GM18519 (cell line): ENCODE results near the gene ZNF560.
"Not testable (repeated sequence)": the region's sequence is repeated elsewhere in the genome, so short reads cannot be mapped to it uniquely, and the experiment has no call there.

Experiments
- ATAC-seq: cut with Tn5 transposase; IDR thresholded peaks from one replicate; pipeline ENCODE4 v1.9.1; 2021; ENCODE audit warnings: mild to moderate bottlenecking, moderate library complexity; ENCODE audit not compliant: unreplicated experiment, low FRiP score

The ZNF560 gene

DNA sequence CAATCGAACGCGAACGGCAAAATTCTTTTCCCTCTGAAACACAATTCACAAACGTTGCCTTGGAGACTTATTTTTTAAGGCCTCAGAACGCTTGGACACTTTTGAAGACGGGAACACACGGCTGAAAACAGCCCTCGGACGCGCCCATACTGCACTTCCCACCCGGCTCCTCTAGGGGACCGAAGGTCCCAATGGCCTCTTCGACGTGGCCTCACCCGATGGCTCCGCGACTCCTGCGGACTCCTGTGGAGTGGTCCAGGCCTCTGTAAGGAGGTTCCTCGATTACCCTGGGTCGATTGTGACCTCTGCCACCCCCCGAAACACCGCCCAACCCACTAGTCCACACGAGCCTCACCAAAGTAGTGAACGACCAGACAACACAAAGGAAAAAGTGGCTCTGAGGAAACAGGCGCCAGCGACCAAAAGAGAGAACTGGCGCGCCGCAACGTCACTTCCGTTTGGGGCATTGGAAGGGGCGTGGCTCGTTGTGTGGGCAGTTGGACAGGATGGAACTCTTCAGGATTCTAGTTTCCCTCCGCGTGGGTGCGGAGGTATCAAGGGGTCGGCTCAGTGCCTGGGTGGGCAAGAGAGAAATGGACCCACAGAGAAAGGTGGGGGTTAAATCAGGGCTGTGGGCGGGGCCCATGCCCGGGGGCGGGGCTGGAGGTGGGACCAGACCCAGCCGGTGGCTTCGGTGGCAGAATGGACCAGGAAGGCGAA is at the start of gene ZNF560:
Gene ZNF560 (minus strand): TSS at position 434 of the 720 bp plus-strand sequence. CDS start 23,303 bp downstream, outside the sequence.
- no peak for ATAC-seq

DNA sequence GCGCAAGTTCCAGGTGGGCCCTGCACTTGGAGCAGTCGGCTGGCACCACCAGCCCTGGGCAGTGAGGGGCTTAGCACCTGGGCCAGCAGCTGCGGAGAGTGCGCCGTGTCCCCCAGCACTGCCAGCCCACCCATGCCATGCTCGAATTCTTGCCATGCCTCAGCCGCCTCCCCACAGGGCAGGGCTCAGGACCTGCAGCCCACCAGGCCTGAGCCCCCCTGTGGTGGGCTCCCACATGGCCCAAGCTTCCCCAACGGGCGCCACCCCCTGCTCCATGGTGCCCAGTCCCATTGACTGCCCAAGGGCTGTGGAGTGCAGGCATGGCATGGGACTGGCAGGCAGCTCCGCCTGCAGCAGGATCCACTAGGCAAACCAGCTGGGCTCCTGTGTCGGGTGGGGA is 49.5 kb upstream of the ZNF560 start:
- ATAC-seq, result no peak

DNA sequence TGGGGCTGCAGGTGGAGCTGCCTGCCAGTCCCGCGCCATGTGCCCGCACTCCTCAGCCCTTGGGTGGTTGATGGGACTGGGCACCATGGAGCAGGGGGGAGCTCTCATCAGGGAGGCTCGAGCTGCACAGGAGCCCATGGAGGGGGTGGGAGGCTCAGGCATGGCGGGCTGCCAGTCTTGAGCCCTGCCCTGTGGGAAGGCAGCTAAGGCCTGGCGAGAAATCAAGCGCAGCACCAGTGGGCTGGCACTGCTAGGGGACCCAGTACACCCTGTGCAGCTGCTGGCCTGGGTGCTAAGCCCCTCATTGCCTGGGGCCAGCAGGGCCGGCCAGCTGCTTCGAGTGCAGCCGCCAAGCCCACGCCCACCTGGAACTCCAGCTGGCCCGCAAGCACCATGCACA is 42.9 kb upstream of the ZNF560 start:
- ATAC-seq, result not testable (repeated sequence)

DNA sequence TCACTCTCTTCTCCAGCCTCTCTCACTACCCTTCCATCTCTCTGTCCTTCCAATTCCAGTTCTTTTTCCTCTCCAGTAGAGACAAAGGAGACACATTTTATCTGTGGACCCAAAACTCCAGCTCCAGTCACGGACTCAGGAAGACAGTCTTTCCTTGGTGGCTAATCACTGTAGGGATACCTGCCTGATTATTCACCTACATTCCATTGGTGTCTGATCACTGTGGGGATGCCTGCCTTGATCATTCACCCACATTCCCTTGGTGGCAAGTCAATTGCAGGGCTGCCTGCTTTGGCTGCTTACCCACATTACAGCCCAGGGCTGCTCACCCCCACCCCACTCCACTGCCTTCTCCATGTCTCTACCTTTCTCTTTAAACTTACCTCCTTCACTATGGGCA is 41.5 kb upstream of the ZNF560 start:
- not testable (repeated sequence) for ATAC-seq

DNA sequence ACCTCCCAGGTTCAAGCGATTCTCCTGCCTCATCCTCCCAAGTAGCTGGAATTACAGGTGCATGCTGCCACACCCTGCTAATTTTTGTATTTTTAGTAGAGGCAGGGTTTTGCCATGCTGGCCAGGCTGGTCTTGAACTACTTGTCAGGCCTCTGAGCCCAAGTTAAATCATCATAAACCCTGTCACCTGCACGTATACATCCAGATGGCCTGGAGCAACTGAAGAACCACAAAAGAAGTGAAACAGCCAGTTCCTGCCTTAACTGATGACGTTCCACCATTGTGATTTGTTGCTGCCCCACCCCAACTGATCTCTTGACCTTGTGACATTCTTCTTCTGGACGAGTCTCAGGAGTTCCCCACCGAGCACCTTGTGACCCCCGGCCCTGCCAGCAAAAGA is 40.8 kb upstream of the ZNF560 start:
- not testable (repeated sequence) for ATAC-seq

DNA sequence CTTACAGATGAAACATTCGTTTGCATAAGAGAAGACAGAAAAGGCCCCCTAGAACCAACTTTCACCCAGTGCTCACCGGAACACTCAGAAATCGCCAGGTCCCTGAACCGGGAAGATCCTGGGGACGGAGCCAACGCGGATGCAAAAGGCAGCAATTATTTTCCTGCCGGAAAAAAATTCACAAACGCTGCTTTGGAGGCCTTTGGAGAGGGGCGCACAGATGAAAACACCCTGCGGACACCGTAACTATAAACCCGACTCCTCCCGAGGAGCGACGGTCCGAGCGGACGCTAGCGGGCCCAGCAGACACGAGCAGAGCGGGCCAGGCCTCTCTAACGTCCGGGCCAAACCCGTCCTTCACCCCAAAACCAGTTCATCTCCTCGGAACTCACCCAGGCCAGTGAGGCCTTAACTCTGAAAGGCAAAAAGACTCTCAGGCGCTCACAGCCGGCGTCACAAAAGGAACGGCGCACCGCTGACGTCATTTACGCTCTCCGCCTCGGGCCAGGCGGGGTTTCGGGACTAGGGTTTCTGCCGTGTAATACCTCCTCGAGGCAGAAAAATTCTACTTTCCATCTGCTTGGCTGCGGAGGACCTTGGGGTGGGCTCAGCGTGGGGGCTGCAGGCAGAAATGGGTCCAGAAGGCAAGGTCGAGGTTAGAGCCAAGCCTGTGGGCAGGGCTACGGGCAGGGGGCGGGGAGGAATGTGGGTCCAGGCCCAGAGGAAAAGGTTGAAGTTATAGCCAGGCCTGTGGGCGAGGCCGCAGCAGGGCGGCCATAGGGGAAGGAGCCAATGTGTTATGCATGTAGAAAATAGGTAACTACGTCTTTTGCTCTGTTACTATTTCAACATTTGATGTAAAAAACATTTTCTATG is 40.0 kb upstream of the ZNF560 start, which contains the start of gene ZNF426:
Gene ZNF426 (minus strand): TSS at position 463 of the 876 bp plus-strand sequence. CDS start 2,413 bp downstream, outside the sequence.
- no peak for ATAC-seq

DNA sequence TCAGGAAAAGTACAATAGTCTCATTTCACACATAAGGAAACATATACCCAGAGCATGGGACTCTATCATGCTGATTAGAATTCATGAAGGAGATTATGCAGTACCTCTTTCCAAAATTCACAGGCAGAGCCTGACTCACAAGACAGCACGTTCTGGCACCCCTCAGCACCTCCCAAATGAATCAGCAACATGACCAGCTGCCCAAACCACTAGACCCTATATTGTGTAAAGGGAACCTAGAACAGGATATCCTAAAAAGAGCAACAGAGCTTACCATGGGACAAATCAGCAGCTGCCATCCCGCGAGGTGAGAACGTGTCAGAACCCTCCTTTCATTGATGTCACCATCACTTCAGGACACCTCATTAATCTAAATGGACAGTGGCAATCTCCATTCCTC is 37.5 kb upstream of the ZNF560 start:
- no peak for ATAC-seq

DNA sequence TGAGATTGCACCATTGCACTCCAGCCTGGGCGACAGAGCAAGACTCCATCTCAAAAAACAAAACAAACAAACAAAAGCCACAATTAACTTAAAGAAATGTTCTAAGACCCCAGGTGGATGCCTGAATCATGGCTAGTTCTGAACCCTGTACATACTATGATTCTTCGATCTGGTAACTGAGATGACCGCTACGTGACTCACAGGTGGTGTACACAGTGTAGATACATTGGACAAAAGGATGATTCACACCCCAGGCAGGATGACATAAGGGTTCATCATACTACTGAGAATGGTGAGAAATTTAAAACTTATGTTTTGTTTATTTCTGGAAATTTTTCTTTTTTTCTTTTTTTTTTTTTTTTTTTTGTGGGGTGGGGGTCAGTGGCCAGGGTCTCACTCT is 33.5 kb upstream of the ZNF560 start:
- no peak for ATAC-seq

DNA sequence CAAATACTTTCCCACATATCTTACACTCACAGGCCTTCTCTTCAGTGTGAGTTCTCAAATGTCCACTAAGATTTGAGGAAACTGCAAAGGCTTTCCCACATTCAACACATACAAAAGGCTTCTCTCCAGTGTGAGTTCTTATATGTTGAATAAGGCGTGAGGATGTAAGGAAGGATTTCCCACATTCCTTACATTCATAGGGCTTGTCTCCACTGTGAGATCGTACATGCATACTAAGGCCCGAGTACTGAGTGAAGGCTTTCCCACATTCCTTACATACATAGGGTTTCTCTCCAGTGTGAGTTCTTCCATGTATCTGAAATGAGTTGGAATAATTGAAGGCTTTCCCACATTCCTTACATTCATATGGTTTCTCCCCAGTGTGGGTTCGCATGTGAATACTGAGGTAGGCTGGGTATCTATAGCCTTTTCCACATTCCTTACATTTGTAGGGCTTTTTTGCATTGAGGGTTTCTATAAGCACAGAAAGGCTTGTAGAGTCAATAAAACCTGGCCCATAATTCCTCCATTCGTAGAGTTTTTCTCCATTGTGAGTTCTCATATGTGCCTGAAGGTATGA is 30.4 kb upstream of the ZNF560 start:
- ATAC-seq, result no peak

DNA sequence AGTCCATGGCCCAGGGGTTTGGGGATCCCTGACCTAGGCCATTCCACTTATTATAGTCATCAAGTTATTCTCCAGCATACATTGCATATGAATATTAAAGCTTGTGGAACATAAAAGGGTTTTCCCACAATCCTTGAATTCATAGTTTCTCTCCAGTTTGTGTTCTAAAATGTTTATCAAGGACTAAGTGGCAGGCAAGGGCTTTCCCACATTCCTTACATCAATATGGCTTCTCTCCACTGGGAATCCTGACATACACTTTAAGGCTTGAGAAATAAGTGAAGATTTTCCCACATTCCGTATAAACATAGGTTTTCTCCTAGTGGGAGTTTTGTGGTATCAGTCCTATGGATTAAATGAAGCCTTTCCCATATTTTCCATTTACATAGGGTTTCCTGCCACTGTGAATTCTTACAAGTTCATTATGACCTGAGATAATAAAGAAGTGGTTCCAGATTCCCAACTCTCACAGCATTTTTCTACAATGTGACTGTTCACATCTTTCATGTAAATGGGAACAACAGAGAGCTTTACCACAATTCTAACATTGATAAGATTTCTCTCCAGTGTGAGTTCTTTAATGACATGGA is 25.6 kb upstream of the ZNF560 start:
- no peak for ATAC-seq

DNA sequence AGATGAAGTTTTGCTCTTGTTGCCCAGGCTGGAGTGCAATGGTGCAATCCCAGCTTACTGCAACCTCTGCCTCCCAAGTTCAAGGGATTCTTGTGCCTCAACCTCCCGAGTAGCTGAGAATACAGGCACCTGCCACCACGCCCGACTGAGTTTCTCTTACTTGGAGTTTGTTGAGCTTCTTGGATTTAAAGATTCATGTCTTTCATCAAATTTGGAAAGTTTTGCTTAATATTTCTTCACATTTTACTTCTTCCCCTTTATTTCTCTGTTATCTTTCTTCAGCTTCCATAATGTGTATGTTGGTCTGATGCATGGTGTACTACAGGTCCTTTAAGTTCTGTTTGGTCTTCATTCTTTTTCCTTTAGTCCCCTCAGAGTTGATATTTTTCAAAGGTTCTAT is 8.9 kb upstream of the ZNF560 start:
- no peak for ATAC-seq

DNA sequence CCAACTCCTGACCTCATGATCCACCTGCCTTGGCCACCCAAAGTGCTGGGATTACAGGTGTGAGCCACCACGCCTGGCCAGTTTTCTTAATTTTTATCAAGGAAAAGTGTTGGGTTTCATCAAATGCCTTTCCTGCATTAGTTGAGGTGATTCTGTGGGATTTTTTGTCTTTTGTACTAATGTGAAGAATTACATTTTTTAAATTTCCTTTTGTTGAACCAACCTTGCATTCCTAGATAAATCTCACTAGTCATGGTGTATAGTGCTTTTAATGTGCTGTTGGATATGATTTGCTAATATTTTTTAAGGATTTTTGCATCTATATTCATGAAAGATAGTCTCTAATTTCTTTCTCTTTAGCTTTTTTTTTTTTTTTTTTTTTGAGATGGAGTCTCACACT is 2.4 kb upstream of the ZNF560 start:
- no peak for ATAC-seq

DNA sequence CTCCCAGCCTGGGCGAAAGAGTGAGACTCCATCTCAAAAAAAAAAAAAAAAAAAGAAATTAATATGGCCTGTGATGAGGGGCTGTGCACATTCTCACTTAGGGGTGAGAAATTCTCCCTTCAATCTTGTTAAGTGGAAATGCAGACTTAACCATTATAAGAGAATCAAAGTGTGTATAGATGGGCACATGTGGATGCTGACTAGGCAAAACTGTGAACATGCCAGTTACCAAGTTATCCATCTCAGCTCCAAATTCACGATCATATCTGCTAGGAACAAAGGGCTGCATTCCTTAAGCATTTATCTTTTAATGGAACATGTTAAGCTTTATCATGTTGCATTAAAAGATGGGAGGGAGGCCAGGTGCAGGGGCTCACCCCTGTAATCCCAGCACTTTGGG is 4.3 kb downstream of the ZNF560 start:
- no peak for ATAC-seq

DNA sequence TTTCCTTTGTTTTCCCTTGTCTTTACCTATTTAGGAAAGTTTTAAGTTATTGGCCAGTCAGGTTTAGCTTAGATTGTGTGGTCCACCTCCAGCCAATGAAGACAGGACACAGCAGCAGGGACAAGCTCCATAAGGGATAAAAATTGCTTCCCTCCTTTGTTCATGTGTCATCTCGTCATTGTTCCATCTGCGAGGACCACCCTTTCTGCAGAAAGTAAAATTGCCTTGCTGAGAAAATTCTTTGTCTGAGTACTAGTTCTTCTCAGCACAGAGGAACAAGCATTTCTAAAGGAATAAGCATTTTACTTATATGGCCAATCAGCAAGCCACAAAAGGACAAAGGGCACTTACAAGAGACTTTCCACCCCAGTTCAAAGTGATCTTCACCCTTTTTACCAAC is 11.4 kb downstream of the ZNF560 start:
- ATAC-seq, result no peak

DNA sequence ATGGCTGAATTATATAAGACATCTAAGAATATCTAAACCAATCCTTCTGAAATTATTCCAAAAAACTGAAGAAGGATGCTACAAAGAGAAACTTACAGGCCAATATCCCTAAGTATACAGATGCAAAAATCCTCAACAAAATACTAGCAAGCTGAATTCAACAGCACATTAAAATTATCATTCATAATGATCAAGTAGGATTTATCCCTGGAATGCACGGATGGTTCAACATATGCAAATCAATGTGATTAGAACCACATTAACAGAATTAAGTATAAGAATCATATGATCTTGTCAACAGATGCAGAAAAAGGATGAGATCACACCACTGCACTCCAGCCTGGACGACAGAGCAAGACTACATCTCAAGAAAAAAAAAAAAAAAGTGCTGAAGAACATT is 13.3 kb downstream of the ZNF560 start:
- no peak for ATAC-seq

DNA sequence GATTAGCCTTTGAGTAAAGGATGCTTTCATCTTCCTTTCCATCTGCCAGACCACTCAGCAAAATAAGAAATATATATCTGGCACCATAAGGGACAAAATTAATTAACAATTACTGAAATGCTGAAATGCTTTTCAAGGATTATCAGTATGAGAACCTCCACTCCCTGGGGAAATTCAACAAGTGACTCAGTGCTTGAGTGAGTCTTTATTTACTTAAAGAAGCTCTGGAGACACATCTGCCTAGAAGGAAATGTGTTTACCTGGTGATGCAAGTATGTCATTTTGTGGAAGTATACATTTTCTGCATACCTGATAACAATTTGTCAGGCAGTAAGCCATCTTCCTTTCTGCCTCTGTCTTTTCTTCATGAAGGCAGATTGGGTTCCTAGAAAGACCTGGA is 23.4 kb downstream of the ZNF560 start:
- ATAC-seq, result no peak

DNA sequence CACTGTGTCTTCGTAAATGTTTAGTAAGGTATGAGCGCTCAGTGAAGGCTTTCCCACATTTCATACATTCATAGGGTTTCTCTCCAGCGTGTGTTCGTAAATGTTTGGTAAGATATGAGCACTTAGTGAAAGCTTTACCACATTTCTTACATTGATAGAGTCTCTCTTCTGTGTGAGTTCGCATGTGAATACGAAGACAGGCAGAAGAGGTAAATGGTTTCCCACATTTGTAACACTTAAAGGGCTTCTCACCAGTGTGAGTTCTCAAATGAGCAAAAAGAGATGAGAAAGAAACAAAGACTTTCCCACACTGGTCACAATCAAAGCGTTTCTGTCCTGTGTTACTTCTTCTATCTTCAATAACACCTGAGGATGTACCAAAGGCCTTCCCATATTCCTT is 31.3 kb downstream of the ZNF560 start:
- ATAC-seq, result no peak

DNA sequence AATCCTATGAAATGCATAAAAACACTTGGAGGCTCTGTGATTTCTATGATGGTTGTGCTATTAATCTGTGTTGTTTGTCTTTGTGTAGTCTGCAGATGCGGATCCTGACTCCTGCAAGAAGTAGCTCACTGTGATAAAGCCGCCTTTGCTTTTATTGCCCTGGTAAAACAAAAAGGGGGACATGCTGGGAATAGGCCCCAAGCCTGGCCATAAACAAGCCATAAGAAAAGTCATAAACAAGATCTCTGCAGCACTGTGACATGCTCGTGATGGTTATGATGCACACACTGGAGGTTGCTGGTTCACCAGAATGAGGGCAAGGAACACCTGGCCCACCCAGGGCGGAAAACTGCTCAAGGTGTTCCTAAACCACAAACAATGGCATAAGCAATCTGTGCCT is 36.5 kb downstream of the ZNF560 start:
- no peak for ATAC-seq

DNA sequence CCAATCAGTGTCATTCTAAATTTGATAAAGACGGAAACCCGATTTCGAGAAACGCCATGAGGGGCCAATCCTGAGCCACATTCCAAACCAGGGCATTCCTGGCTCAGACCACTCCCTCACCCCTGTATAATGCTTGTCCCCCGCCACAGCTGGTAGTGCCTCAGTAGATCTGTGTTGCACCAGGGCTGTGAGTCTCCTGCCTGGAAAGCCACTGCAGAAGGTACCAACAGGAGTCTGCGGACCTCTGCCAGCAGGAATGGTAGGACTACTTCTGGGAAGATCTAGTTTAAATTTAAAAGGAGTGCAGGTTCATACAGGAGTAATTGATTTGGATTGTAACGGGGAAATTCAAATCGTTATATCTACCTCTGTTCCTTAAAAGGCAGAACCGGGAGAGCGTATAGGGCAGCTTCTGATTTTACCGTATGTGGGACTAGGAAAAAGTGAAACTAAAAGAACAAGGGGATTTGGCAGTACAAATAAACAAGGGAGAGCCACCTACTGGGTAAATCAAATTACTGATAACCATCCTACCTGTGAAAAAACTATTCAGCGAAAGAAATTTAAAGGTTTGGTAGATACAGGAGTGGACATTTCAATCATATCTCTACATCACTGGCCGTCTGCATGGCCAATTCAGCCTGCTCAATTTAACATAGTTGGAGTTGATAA is 42.3 kb downstream of the ZNF560 start:
- ATAC-seq, result no peak

DNA sequence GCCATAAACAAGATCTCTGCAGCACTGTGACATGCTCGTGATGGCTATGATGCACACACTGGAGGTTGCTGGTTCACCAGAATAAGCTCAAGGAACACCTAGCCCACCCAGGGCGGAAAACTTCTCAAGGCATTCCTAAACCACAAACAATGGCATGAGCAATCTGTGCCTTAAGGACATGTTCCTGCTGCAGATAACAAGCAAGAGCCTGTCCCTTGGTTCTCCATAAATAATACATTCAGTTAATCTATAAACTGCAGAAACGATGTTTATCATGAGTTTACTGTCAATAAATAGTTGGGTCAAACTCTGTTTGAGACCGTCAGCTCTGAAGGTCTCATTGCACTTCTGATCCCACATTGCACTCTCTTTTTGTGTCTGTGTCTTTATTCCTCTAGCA is 44.5 kb downstream of the ZNF560 start:
- ATAC-seq, result no peak
